ENCODE measurements around the gene HIRA.
"Not testable (repeated sequence)": the region's sequence is repeated elsewhere in the genome, so short reads cannot be mapped to it uniquely, and the experiment has no call there.

Gene HIRA

GRCh38 chr22:19373450-19373849 is 58.1 kb downstream of the HIRA start:
- TF ChIP-seq CTCF (IDR thresholded peaks at IDR 0.05; ENCODE audit: low read depth, low read length), result no peak
- DNase-seq (ENCODE audit: low read depth, low spot score), result no peak
- H3K4me3 ChIP-seq (ENCODE audit: low read depth, low read length), result no peak overlapping the region
- in situ Hi-C loops (cut with HindIII; ENCODE audit: low sequenced_read_pairs), result no loop called here

- H3K4me3 ChIP-seq (ENCODE audit: low read depth, low read length), result no peak overlapping the region
- DNase-seq (ENCODE audit: low read depth, low spot score), result no peak
- in situ Hi-C loops (cut with HindIII; ENCODE audit: low sequenced_read_pairs), result no loop called here
Observed at GRCh38 chr22:19371893-19372292, 59.6 kb downstream of the HIRA start.

GRCh38 chr22:19368876-19369275 is 62.7 kb downstream of the HIRA start:
- no peak for DNase-seq (ENCODE audit: low read depth, low spot score)
- no peak for TF ChIP-seq CTCF (IDR thresholded peaks at IDR 0.05; ENCODE audit: low read depth, low read length)
- in situ Hi-C loops (cut with HindIII; ENCODE audit: low sequenced_read_pairs), result no loop called here
- no peak overlapping the region for H3K4me3 ChIP-seq (ENCODE audit: low read depth, low read length)

More at GRCh38 chr22:19371893-19372292, 59.6 kb downstream of the HIRA start:
- TF ChIP-seq CTCF (IDR thresholded peaks at IDR 0.05; ENCODE audit: low read depth, low read length), result no peak

GRCh38 chr22:19367763-19368367 is 63.7 kb downstream of the HIRA start:
- no peak for TF ChIP-seq CTCF (IDR thresholded peaks at IDR 0.05; ENCODE audit: low read depth, low read length)
- DNase-seq (ENCODE audit: low read depth, low spot score), result no peak
- in situ Hi-C loops (cut with HindIII; ENCODE audit: low sequenced_read_pairs), result no loop called here

GRCh38 chr22:19363541-19363940 is 68.0 kb downstream of the HIRA start:
- DNase-seq (ENCODE audit: low read depth, low spot score); in situ Hi-C loops (cut with HindIII; ENCODE audit: low sequenced_read_pairs); H3K4me3 ChIP-seq (ENCODE audit: low read depth, low read length): not testable (repeated sequence)

More at GRCh38 chr22:19367763-19368367, 63.7 kb downstream of the HIRA start:
- H3K4me3 ChIP-seq (ENCODE audit: low read depth, low read length), result no peak overlapping the region

GRCh38 chr22:19361501-19362103 is 69.9 kb downstream of the HIRA start:
- H3K4me3 ChIP-seq (ENCODE audit: low read depth, low read length), result no peak overlapping the region

More at GRCh38 chr22:19361501-19362103, 69.9 kb downstream of the HIRA start:
- DNase-seq (ENCODE audit: low read depth, low spot score), result no peak
- in situ Hi-C loops (cut with HindIII; ENCODE audit: low sequenced_read_pairs), result no loop called here
- no peak for TF ChIP-seq CTCF (IDR thresholded peaks at IDR 0.05; ENCODE audit: low read depth, low read length)

Data from astrocyte of the spinal cord (primary cell).